Endothelial cell of umbilical vein (primary cell): ENCODE results near the gene CCNT1. TPM values are rescaled to one million over a fixed set of nuclear protein-coding genes. Genes with fewer than 3 reads are reported as not detected.
"Not testable (repeated sequence)": the region's sequence is repeated elsewhere in the genome, so short reads cannot be mapped to it uniquely, and the experiment has no call there.

ENCODE experiments used
- BruUV-seq: library from RNA; stranded (reverse); fragments of 400-500 nt; replicated peaks from 2 replicates; lab custom pipeline; 2021; lab: Mats Ljungman, UMichigan
- CTCF ChIA-PET: fragments of 300-600, 350-600 bp; sonication (Branson Sonifier 250); formaldehyde crosslinking; loops from one replicate; lab custom pipeline; 2021; ENCODE audit warnings: antibody characterized with exemption, inconsistent platforms; lab: Charles Lee
- POLR2A ChIA-PET: fragments of 300-600, 350-600 bp; sonication (Branson Sonifier 250); formaldehyde crosslinking; loops from one replicate; lab custom pipeline; 2021; ENCODE audit warnings: antibody characterized with exemption, inconsistent platforms; lab: Charles Lee
- DNase-seq: peaks from one replicate; pipeline ENCODE4 v3.0.0-alpha.2; 2011; ENCODE audit warnings: low read depth, low spot score
- FAIRE-seq: peaks from 2 replicates; lab custom pipeline; 2011; peaks lifted over from hg19 to GRCh38; lab: Jason Lieb, UNC
- H2AFZ ChIP-seq: 2 replicates; pipeline ENCODE4 v1.6.0; 2012; ENCODE audit warnings: low read depth, low read length, control low read depth, inconsistent platforms
- H3K27ac ChIP-seq: 2 replicates; pipeline ENCODE4 v1.5.1; 2011; ENCODE audit warnings: low read depth, mild to moderate bottlenecking, control low read depth, low read length, moderate library complexity; ENCODE audit not compliant: insufficient read depth
- H3K27me3 ChIP-seq, 2 experiments: 2 replicates each; pipeline versions ENCODE4 v1.6.0 to v1.6.1; 2011; ENCODE audit warnings: low read length in 2 of 2, mixed read lengths in 1 of 2; ENCODE audit not compliant: control insufficient read depth in 2 of 2, insufficient read depth in 2 of 2
- H3K36me3 ChIP-seq, 2 experiments: 2 replicates in 1 of 2; 3 replicates in 1 of 2; pipeline ENCODE4 v1.5.1; 2011; ENCODE audit warnings: low read length in 2 of 2, mild to moderate bottlenecking in 1 of 2, moderate library complexity in 1 of 2; ENCODE audit not compliant: control insufficient read depth in 2 of 2, insufficient read depth in 2 of 2; ENCODE audit errors: extremely low read depth in 1 of 2
- H3K4me1 ChIP-seq: 3 replicates; pipeline ENCODE4 v1.5.1; 2011; ENCODE audit warnings: mild to moderate bottlenecking, low read length; ENCODE audit not compliant: control insufficient read depth, insufficient read depth; ENCODE audit errors: extremely low read depth
- H3K4me2 ChIP-seq: 2 replicates; pipeline ENCODE4 v1.6.1; 2011; ENCODE audit warnings: low read length, control low read depth, mixed read lengths; ENCODE audit not compliant: insufficient read depth
- H3K4me3 ChIP-seq, 3 experiments: fragments of 200-600 bp in 1 of 3; sonication (generic), shearing (Covaris generic) in 1 of 3; replicated peaks in 1 of 3; 2 replicates each; pipeline ENCODE4 v1.5.1; 2011 to 2016; ENCODE audit warnings: control low read depth in 3 of 3, low read length in 3 of 3, mild to moderate bottlenecking in 2 of 3, inconsistent platforms in 1 of 3, low read depth in 1 of 3, moderate library complexity in 1 of 3; ENCODE audit not compliant: insufficient read depth in 1 of 3
- H3K79me2 ChIP-seq: 2 replicates; pipeline ENCODE4 v1.6.0; 2012; ENCODE audit warnings: low read length, inconsistent platforms; ENCODE audit not compliant: control insufficient read depth, insufficient read depth
- H3K9ac ChIP-seq: replicated peaks from 2 replicates; pipeline ENCODE3; 2011; ENCODE audit warnings: low read length, control low read depth; ENCODE audit not compliant: insufficient read depth; ENCODE audit errors: extremely low read depth
- H3K9me1 ChIP-seq: replicated peaks from 3 replicates; pipeline ENCODE4 v1.6.0; 2011; ENCODE audit warnings: mild to moderate bottlenecking, low read length; ENCODE audit not compliant: control insufficient read depth, insufficient read depth; ENCODE audit errors: extremely low read depth
- H3K9me3 ChIP-seq: replicated peaks from 2 replicates; pipeline ENCODE4 v1.5.1; 2012; ENCODE audit warnings: low read length, inconsistent platforms; ENCODE audit not compliant: control insufficient read depth, insufficient read depth
- H4K20me1 ChIP-seq: replicated peaks from 2 replicates; pipeline ENCODE3; 2011; ENCODE audit warnings: mild to moderate bottlenecking, low read length; ENCODE audit not compliant: control insufficient read depth, insufficient read depth; ENCODE audit errors: extremely low read depth
- EZH2 ChIP-seq: IDR thresholded peaks from 2 replicates; pipeline ENCODE4 v1.6.1; 2012; ENCODE audit warnings: borderline replicate concordance, low read depth, mild to moderate bottlenecking, moderate library complexity, low read length, inconsistent platforms; ENCODE audit not compliant: severe bottlenecking
- FOS ChIP-seq: IDR thresholded peaks from 2 replicates; pipeline ENCODE4 v1.6.1; 2011; ENCODE audit warnings: mild to moderate bottlenecking, low read length, moderate library complexity, borderline replicate concordance; ENCODE audit not compliant: insufficient read depth
- GATA2 ChIP-seq: IDR thresholded peaks from 2 replicates; pipeline ENCODE4 v1.7.0; 2011; ENCODE audit warnings: low read depth, mild to moderate bottlenecking, moderate library complexity, mixed read lengths, low read length; ENCODE audit not compliant: insufficient read length, insufficient read depth
- JUN ChIP-seq: IDR thresholded peaks from 2 replicates; pipeline ENCODE4 v1.6.1; 2011; ENCODE audit warnings: borderline replicate concordance, low read depth; ENCODE audit not compliant: insufficient read length, insufficient read depth
- MYC ChIP-seq: IDR thresholded peaks from one replicate; pipeline ENCODE4 v1.6.1; 2011; ENCODE audit warnings: mild to moderate bottlenecking, low read depth, low read length
- POLR2A ChIP-seq: IDR thresholded peaks from 2 replicates; pipeline ENCODE4 v1.6.1; 2012; ENCODE audit warnings: low read depth, mild to moderate bottlenecking, control low read depth, low read length
- POLR2AphosphoS5 ChIP-seq: IDR thresholded peaks from 2 replicates; pipeline ENCODE4 v1.6.1; 2012; ENCODE audit warnings: low read depth, mild to moderate bottlenecking, control low read depth, low read length, moderate library complexity; ENCODE audit not compliant: insufficient read depth
- dilution Hi-C: fragments of 300-500 bp; cut with MboI; formaldehyde crosslinking; loops from one replicate; pipeline ENCODE4 v1.15.0; 2019; ENCODE audit warnings: low sequenced_read_pairs; ENCODE audit not compliant: extremely low pct_ligation_motif_present
- intact Hi-C: fragments of 100-400 bp; cut with micrococcal nuclease; formaldehyde crosslinking; loops from one replicate; pipeline ENCODE4 v1.10.0; 2022
- polyA plus RNA-seq, 4 experiments: library from polyadenylated mRNA; depleted of rRNA in 3 of 4; stranded (reverse) in 3 of 4; unstranded in 1 of 4; fragments of >200 nt; gene quantifications; 2 replicates each; pipeline versions ENCODE4 v1.2.1 to v1.2.3, GENCODE V29; 2011 to 2012; ENCODE audit warnings: missing spikeins in 1 of 4
- total RNA-seq: library from RNA; stranded (reverse); gene quantifications from 2 replicates; pipeline ENCODE4 v1.2.3, GENCODE V29; 2021
- TF ChIP-seq, protein P1 (sequence below): IDR thresholded peaks from 2 replicates; pipeline ENCODE4 v1.6.1; 2011; ENCODE audit not compliant: insufficient read depth, insufficient read length
- TF ChIP-seq, protein P2 (sequence below), 2 donors: IDR thresholded peaks; 1 replicate in 1 of 2; 2 replicates in 1 of 2; pipeline ENCODE4 v1.5.1; 2011; ENCODE audit warnings: low read length in 2 of 2, mild to moderate bottlenecking in 2 of 2, moderate library complexity in 2 of 2, control low read depth in 1 of 2, inconsistent platforms in 1 of 2, low read depth in 1 of 2; ENCODE audit not compliant: insufficient read depth in 1 of 2; ENCODE audit errors: extremely low read depth in 1 of 2

Gene CCNT1
- total and polyA plus RNA-seq, 2 donors (not counting 3 experiments of a cell fraction or from before 2014, with no cell fraction given): 10.6 to 33.0 TPM

DNA sequence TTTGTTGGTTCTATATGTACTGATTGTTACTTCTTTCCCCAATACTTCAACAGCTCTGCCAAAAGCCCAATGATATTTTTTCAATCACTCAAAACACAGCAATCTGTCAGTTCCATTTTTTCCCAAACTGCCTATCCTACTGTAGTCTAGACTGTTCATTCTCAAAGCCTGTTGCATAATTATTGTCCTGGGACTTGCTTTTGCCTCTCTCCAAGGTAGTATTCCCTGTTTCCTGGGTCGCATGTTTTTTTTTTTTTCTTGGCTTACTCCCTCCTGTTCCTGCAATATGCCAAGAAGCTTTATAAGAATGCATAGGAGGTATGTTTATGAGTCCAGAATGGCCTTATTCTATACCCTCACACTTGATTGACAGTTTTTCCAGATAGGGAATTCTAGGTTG is 19.9 kb upstream of the CCNT1 start:
- Histone ChIP-seq H3K27ac (no peak overlapping the region), H3K36me3 (no peaks in the 10 kb centered on the region), H3K4me1 (no peaks in the 10 kb centered on the region), H3K9ac (no peak overlapping the region), H2AFZ (no peak overlapping the region), H3K4me2 (no peak overlapping the region), H3K9me1 (no peaks in the 10 kb centered on the region), H3K4me3 (no peak overlapping the region), H4K20me1 (no peaks in the 10 kb centered on the region), H3K27me3 (peaks cover 9 to 17% of the 10 kb centered on the region in 2 experiments), H3K79me2 (no peaks in the 10 kb centered on the region), H3K9me3 (no peaks in the 10 kb centered on the region)
- intact Hi-C loops: no loop called here
- CTCF ChIA-PET: interaction anchor here (1.0 to 1.8 kb wide), 4 partner anchors 9 to 58 kb away, joined by 3 to 7 read pairs (median 5); a partner anchor contains a TSS
- no peak for TF ChIP-seq GATA2
- dilution Hi-C loops: no loop called here
- POLR2A ChIA-PET: no interaction called here
- no TSS peak for BruUV-seq
- no peak for DNase-seq
- no peak for FAIRE-seq

DNA sequence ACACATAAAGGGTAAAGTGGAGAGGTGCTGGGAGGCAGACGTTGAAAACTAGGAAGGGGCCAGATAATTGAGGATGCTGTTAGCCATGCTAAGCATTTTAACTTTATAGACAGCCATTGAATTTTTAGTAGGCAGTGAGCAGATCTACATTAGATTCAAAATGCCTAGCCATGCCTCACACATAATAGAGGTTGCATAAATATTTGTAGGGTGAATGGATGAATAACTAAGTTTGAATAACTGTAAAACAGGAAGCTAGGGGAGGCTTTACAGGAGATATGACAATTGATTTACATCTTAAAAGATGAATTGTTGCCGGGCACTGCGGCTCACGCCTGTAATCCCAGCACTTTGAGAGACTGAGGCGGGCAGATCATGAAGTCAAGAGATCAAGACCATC is 12.3 kb upstream of the CCNT1 start:
- no TSS peak for BruUV-seq
- no peak overlapping the region for H3K4me2 ChIP-seq
- H3K27me3 ChIP-seq: peaks cover 0 to 2% of the 10 kb centered on the region in 2 experiments
- CTCF ChIA-PET: no interaction called here
- H3K36me3 ChIP-seq: no peaks in the 10 kb centered on the region
- H3K9ac ChIP-seq: no peak overlapping the region
- no peak overlapping the region for H3K27ac ChIP-seq
- no peak overlapping the region for H2AFZ ChIP-seq
- FAIRE-seq: no peak
- no peaks in the 10 kb centered on the region for H3K79me2 ChIP-seq
- dilution Hi-C loops: no loop called here
- H4K20me1 ChIP-seq: no peaks in the 10 kb centered on the region
- no peaks in the 10 kb centered on the region for H3K4me1 ChIP-seq
- H3K4me3 ChIP-seq: no peak overlapping the region
- intact Hi-C loops: no loop called here
- POLR2A ChIA-PET: no interaction called here
- no peaks in the 10 kb centered on the region for H3K9me3 ChIP-seq
- DNase-seq: no peak
- no peak for TF ChIP-seq JUN
- no peak for TF ChIP-seq POLR2AphosphoS5
- no peak for TF ChIP-seq FOS
- no peak for TF ChIP-seq POLR2A
- no peak for TF ChIP-seq GATA2
- TF ChIP-seq, protein P1, sequence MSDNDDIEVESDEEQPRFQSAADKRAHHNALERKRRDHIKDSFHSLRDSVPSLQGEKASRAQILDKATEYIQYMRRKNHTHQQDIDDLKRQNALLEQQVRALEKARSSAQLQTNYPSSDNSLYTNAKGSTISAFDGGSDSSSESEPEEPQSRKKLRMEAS: no peak
- no peak for TF ChIP-seq EZH2
- TF ChIP-seq, protein P2, sequence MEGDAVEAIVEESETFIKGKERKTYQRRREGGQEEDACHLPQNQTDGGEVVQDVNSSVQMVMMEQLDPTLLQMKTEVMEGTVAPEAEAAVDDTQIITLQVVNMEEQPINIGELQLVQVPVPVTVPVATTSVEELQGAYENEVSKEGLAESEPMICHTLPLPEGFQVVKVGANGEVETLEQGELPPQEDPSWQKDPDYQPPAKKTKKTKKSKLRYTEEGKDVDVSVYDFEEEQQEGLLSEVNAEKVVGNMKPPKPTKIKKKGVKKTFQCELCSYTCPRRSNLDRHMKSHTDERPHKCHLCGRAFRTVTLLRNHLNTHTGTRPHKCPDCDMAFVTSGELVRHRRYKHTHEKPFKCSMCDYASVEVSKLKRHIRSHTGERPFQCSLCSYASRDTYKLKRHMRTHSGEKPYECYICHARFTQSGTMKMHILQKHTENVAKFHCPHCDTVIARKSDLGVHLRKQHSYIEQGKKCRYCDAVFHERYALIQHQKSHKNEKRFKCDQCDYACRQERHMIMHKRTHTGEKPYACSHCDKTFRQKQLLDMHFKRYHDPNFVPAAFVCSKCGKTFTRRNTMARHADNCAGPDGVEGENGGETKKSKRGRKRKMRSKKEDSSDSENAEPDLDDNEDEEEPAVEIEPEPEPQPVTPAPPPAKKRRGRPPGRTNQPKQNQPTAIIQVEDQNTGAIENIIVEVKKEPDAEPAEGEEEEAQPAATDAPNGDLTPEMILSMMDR (IDR thresholded peaks at IDR 0.05; ENCODE audit: extremely low read depth in 1 of 2, insufficient read depth in 1 of 2, low read depth in 1 of 2, low read length in 2 of 2): no peak
- no peak for TF ChIP-seq MYC
- H3K9me1 ChIP-seq: no peaks in the 10 kb centered on the region

DNA sequence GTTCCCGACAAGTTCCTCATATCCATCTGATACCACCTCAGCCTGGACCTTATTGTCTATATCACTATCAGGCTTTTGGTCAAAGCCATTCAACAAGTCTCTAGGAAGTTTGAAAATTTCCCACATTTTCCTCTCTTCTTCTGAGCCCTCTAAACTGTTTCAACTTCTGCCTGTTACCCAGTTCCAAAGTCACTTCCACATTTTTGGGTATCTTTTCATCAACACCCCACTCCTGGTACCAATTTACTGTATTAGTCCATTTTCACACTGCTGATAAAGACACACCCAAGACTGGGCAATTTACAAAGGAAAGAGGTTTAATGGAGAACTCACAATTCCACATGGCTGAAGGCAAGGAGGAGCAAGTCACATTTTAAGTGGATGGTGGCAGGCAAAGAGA is 4.2 kb upstream of the CCNT1 start:
- H3K27ac ChIP-seq, BruUV-seq, dilution Hi-C loops, H3K9me3 ChIP-seq, H3K9ac ChIP-seq, H3K9me1 ChIP-seq, H4K20me1 ChIP-seq, intact Hi-C loops, H3K4me3 ChIP-seq, FAIRE-seq, H2AFZ ChIP-seq, POLR2A ChIA-PET, H3K4me2 ChIP-seq, DNase-seq, CTCF ChIA-PET, H3K36me3 ChIP-seq, H3K27me3 ChIP-seq, H3K79me2 ChIP-seq, H3K4me1 ChIP-seq: not testable (repeated sequence)
